ENCODE measurements around the gene MACROH2A1.

MACROH2A1 gene

DNA sequence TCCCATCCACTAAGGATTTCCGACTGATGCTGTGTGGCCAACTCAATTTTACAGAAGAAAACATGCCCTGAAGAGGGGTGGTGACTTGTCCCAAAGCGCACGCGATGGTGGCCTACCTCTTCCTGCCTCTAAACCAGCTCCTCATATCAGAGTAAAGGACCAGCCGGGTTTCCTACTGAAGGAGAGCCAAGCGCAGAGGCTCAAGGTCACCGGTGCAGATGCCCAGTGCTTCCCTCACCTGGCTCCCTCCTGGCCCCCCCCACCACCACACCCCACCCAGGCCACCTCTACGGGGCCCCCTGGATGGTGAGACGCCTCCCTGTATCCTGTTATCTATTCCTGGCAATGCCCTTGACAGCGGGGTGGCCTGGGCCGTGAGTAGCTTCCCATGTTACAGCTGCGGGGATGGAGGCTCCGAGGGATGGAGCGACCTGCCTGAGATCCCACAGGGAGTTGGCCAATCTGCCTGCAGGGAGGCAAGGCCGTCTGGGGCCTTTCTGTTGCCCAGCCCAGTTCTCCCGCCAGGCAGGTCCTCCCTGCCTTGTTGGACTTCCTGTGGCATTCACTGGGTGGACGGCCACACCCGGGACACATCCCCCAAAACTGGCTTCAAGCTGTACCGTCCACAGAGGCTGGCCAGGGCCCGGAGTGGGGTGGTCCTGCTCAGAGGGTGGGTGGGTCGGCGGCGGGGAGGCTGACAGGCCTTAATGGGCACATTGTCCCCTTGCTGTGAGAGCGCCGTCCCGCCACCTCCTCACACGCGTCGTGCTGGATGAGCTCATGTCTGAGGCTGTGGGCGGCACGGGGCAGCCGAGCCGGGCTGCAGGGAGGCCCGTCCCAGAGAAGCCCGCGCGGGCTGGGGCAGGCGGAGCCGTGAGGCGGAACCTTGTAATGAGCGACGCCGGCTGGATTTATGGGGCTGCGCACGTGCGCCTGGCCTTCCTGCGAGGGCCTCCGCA lies 72.5 kb downstream of the MACROH2A1 start:
- no peak for DNase-seq
- intact Hi-C loops (cut with DNase I): no loop called here

DNA sequence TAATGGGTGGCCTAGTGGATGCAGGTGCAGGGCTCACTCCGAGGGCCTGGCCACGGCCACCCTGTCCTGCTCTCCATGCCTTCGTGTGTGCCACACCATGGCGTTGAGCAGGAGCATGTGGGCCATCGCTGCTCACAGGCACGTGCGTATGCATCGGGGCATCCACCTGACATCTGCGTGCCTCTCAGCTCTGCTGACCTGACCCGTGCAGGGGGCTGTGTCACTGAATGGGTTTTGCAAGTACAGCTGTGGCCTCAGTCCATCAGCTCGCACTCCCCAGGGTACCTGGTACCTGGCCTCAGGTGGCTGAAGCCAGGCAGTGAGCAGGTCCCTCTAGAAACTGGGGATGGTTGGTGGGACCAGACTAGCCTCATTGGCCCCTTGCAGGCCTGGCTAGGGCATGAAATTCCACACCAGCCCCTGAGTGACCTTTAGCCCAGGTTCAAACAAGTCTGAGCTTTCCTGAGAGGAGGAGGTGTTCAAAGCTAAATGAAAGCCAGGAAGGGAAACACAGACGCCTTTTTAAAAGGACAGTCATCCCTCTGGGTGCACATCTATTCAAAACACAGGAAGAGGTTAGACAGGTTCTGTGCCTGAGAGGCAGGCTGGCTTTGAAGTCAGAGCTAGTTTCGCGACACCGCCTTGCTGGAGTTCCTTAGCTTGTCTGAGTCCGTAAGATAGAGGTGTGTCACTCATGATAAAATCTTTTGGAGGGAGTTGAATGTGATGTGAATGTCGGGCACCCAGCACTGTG lies 74.0 kb downstream of the MACROH2A1 start:
- peak in 2 of 42 donors; percentile 9 to 13 for DNase-seq
- intact Hi-C loops (cut with DNase I): no loop called here

DNA sequence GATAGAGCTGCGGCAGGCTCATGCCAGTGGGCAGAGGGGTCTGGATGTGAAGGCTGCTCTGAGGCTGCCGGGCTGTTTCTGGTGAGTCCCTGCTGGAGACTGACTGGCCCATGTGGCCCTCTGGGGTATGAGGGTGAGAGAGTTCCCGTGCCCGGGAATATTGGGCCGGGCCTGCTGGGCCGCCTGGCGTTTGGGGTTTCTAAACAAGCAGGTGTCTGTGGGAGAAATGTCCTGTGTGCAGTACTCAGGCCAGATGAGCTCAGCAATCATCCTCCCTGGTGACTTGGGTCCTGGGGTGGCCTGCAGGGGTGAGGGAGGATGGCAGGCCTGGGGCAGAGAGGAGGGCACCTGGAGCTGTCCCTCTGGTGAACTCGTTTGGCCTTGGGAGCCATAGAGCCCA lies 74.9 kb downstream of the MACROH2A1 start:
- DNase-seq: peak in 3 of 42 donors; percentile 8 to 15 (median 13)
- intact Hi-C loops (cut with DNase I): no loop called here

- DNase-seq: peak in 1 of 42 donors; percentile 7
- intact Hi-C loops (cut with DNase I): no loop called here
These were observed 75.3 kb downstream of the MACROH2A1 start for GRCh38 chr5:135323701-135324132.

- intact Hi-C loops (cut with DNase I): no loop called here
- peak in 2 of 42 donors; percentile 12 to 18 for DNase-seq
These were observed 75.8 kb downstream of the MACROH2A1 start for GRCh38 chr5:135323227-135323626.

DNA sequence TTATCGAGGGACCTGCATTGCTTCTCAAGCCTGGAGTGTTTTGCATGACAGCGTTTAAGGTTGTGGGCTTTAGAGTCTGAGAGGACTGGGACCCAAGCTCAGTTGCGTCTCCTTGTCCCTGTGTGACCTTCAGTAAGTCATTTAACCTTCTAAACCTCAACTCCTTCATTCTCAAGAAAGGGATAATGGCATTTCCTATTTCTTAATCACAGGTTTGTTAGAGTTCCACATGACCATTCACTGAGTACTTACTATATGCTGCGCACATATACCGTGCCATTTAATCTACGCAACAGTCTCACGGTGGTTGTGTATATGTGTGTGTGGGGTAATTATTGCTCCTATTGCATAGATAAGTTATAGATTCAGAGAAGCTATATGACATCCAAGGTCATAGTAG lies 76.3 kb downstream of the MACROH2A1 start:
- DNase-seq: no peak
- intact Hi-C loops (cut with DNase I): no loop called here

DNA sequence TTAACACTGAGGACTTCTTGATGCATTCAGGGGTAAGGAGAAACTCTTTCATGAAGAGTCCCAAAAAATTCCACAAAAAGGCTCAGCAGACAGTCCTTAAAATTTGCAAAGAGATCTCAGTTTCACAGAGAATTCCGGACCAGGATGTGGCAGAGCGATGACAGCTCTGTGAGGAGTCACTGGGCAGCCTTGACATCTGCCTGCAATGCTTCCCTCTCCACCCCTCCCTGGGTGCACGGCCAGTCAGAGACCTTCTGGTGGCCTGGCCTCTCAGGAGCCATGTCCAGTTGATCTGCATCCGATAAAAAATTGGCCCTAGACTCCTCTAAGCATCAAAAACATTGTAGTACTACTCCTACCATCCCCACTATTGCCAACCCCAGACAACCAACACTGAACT lies 76.8 kb downstream of the MACROH2A1 start:
- intact Hi-C loops (cut with DNase I): no loop called here
- DNase-seq: peak in 2 of 42 donors; percentile 5 to 29

GRCh38 chr5:135320718-135321484 lies 78.1 kb downstream of the MACROH2A1 start:
- intact Hi-C loops (cut with DNase I): no loop called here
- peak in 1 of 42 donors; percentile 10 for DNase-seq

- peak in 1 of 42 donors; percentile 12 for DNase-seq
- intact Hi-C loops (cut with DNase I): no loop called here
These were observed 79.0 kb downstream of the MACROH2A1 start for GRCh38 chr5:135319928-135320606.

- intact Hi-C loops (cut with DNase I): no loop called here
These were observed 79.6 kb downstream of the MACROH2A1 start for GRCh38 chr5:135319458-135319857.

GRCh38 chr5:135318924-135319323 lies 80.1 kb downstream of the MACROH2A1 start:
- intact Hi-C loops (cut with DNase I): no loop called here
- no peak for DNase-seq

More at GRCh38 chr5:135319458-135319857, 79.6 kb downstream of the MACROH2A1 start:
- no peak for DNase-seq

- DNase-seq: peak in 1 of 42 donors; percentile 23
- intact Hi-C loops (cut with DNase I): no loop called here
These were observed 81.0 kb downstream of the MACROH2A1 start for GRCh38 chr5:135318037-135318436.

GRCh38 chr5:135317286-135317685 lies 81.7 kb downstream of the MACROH2A1 start:
- intact Hi-C loops (cut with DNase I): no loop called here
- DNase-seq: peak in 2 of 42 donors; percentile 3 to 24

GRCh38 chr5:135315386-135315785 lies 83.6 kb downstream of the MACROH2A1 start:
- peak in 2 of 42 donors; percentile 25 to 34 for DNase-seq
- intact Hi-C loops (cut with DNase I): no loop called here

DNA sequence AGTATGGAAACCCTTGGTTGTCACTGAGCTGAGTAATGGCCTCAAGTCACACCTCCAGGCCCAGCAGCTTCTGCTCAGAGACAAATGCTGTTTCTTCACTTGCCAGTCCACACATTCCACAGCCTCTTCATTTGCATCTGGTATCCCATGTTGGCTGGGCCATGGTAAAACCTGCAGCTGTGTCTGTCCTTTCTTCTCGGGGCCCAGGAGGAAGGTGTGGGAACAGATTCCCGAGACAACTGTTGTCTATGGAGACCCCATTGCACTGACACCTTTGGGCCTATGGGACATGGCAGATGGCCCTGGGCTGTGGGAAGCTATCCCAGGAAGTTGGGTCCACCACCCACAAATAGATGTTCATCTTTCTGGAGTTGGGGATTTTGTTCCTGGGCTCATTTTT lies 85.1 kb downstream of the MACROH2A1 start:
- intact Hi-C loops (cut with DNase I): no loop called here
- DNase-seq: peak in 1 of 42 donors; percentile 25

DNA sequence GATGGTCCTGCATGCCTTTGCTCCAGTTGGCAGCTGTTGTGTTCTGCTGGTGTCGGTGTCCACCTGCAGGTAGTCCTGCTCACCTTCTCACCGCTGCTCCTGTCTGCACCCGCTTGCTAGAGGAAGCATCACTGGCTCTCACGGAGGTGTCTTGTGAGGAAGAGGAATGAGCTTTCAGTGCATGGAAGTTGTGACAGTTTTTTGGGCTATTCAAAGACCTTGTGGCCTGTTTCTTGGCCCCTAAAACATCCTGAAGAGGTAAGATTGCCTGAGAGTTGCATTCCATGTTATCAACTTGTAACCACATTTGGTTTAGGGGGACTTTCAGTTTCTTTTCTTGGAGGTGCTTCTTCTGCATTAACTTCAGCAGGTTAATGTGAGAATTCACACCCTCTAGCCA lies 85.6 kb downstream of the MACROH2A1 start:
- intact Hi-C loops (cut with DNase I): no loop called here
- peak in 3 of 42 donors; percentile 8 to 27 (median 13) for DNase-seq

DNA sequence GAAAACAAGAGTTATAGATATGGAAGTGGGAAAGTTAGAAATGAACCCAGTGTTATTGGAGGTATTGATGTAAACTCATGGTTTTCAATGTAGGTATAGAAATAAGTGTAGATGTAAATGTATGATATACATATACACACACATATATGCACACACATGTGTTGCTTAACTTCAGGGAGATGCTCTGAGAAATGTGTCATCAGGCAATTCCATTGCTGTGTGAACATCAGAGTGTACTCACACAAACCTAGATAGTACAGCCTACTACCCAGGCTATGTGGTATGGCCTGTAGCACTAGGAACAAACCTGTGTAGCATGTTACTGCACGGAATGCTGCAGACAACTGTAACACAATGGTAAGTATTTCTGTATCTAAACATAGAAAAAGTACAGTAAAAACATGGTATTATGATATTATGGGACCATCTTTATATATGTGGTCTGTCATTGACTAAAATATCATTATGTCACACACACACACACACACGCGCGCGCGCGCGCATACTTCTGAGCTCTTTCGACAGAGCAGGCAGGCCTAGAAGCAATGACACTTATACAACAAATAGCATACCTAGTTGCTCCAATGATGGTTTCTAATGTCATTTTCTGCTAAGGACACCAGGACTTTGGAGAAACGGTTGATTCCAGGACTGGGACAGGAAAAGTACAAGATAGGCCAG lies 86.6 kb downstream of the MACROH2A1 start:
- intact Hi-C loops (cut with DNase I): no loop called here

More for the DNA sequence above, 86.6 kb downstream of the MACROH2A1 start:
- DNase-seq: peak in 1 of 42 donors; percentile 4

Data from head of caudate nucleus (tissue), 42 donors.